K562 (cell line): ENCODE measurements around the gene TALDO1. TPM values are rescaled to one million over a fixed set of nuclear protein-coding genes. Genes with fewer than 3 reads are reported as not detected.
A peak's percentile ranks its signal among the peaks of the same experiment; 100 is the strongest.

ENCODE experiments used
- ATF1 ChIP-seq, 2 experiments: fragments of 450-650 bp in 1 of 2; IDR thresholded peaks; 2 replicates each; pipeline ENCODE4 v1.6.1; 2016; ENCODE audit warnings: missing compliant biosample characterization in 1 of 2, missing genetic modification characterization in 1 of 2
- BCOR ChIP-seq: fragments of 450-650 bp; IDR thresholded peaks from 2 replicates; pipeline ENCODE4 v1.6.1; 2016
- BRCA1 ChIP-seq, 2 experiments: fragments of 450-650 bp in 1 of 2; sonication (generic) in 1 of 2; formaldehyde crosslinking in 1 of 2; IDR thresholded peaks; 2 replicates each; pipeline versions ENCODE4 v1.5.0 to v1.6.1; 2017 to 2020; ENCODE audit warnings: mild to moderate bottlenecking in 1 of 2, missing genetic modification reagents in 1 of 2
- CXXC5 ChIP-seq: fragments of 250-450 bp; sonication (Bioruptor Pico); IDR thresholded peaks from 2 replicates; pipeline ENCODE4 v1.8.0; 2022; ENCODE audit warnings: inconsistent platforms, mild to moderate bottlenecking, moderate library complexity
- FOXK1 ChIP-seq: sonication (generic); formaldehyde crosslinking; IDR thresholded peaks from 2 replicates; pipeline ENCODE4 v1.8.0; 2022; ENCODE audit warnings: missing genetic modification reagents, mild to moderate bottlenecking, borderline replicate concordance
- NFRKB ChIP-seq: fragments of 450-650 bp; IDR thresholded peaks from 2 replicates; pipeline ENCODE4 v1.6.1; 2016; ENCODE audit warnings: low read depth
- NFXL1 ChIP-seq: fragments of 450-650 bp; formaldehyde crosslinking; IDR thresholded peaks from 2 replicates; pipeline ENCODE4 v1.4.0; 2021; ENCODE audit warnings: mild to moderate bottlenecking
- NR1H2 ChIP-seq: sonication (generic); formaldehyde crosslinking; IDR thresholded peaks from 2 replicates; pipeline ENCODE4 v1.4.0; 2020; ENCODE audit warnings: mild to moderate bottlenecking, missing genetic modification reagents
- PTBP1 ChIP-seq: fragments of 200-400 bp; formaldehyde crosslinking; IDR thresholded peaks from 2 replicates; pipeline ENCODE4 v1.6.1; 2017; ENCODE audit warnings: low read depth, low read length
- polyA plus RNA-seq, 8 experiments: library from polyadenylated mRNA; depleted of rRNA in 4 of 8; stranded (reverse) in 5 of 8; unstranded in 3 of 8; fragments of >200 nt; fragmentation: Nextera tagmentation in 2 of 8; fragmentation: Illumina TruSeq in 1 of 8; extraction: Ambion mirVana in 2 of 8; extraction: Trizol in 1 of 8; gene quantifications; 2 replicates each; pipeline versions ENCODE4 v1.2.1 to v1.2.3, GENCODE V29; 2011 to 2014; ENCODE audit warnings: inconsistent platforms in 1 of 8, missing spikeins in 1 of 8
- total RNA-seq, 7 experiments: library from RNA; depleted of rRNA in 6 of 7; stranded (reverse); fragments of >200 nt in 6 of 7; fragmentation: Illumina TruSeq in 2 of 7; extraction: Trizol in 2 of 7; gene quantifications; 2 replicates each; pipeline versions ENCODE4 v1.2.1 to v1.2.3, GENCODE V29; 2011 to 2021; ENCODE audit warnings: low replicate concordance in 1 of 7
- TF ChIP-seq, protein P1 (sequence below), 2 experiments: fragments of 450-650 bp in 1 of 2; sonication (generic) in 1 of 2; formaldehyde crosslinking in 1 of 2; IDR thresholded peaks in 1 of 2; conservative IDR thresholded peaks in 1 of 2; 2 replicates each; pipeline versions ENCODE4 v1.6.1 to v1.8.1; 2016 to 2023; ENCODE audit warnings: mild to moderate bottlenecking in 2 of 2, moderate library complexity in 2 of 2, inconsistent platforms in 1 of 2, missing genetic modification reagents in 1 of 2
- TF ChIP-seq, protein P2 (sequence below), 2 experiments: fragments of 450-650 bp; formaldehyde crosslinking in 1 of 2; IDR thresholded peaks; 2 replicates each; pipeline versions ENCODE4 v1.4.0 to v1.6.1; 2014 to 2020; ENCODE audit warnings: mild to moderate bottlenecking in 2 of 2, borderline replicate concordance in 1 of 2, low read depth in 1 of 2
- TF ChIP-seq, protein P3 (sequence below): fragments of 450-650 bp; IDR thresholded peaks from 2 replicates; pipeline ENCODE4 v1.6.1; 2017; ENCODE audit warnings: mild to moderate bottlenecking, moderate library complexity
- TF ChIP-seq, protein P4 (sequence below): sonication (generic); formaldehyde crosslinking; IDR thresholded peaks from 2 replicates; pipeline ENCODE4 v1.8.1; 2023; ENCODE audit warnings: mild to moderate bottlenecking, missing genetic modification reagents

TALDO1 gene
- total and polyA plus RNA-seq, 9 of the 15 experiments (the other 6 are each of a cell fraction or from before 2014, with no cell fraction given): 260 to 541 (median 441) TPM

DNA sequence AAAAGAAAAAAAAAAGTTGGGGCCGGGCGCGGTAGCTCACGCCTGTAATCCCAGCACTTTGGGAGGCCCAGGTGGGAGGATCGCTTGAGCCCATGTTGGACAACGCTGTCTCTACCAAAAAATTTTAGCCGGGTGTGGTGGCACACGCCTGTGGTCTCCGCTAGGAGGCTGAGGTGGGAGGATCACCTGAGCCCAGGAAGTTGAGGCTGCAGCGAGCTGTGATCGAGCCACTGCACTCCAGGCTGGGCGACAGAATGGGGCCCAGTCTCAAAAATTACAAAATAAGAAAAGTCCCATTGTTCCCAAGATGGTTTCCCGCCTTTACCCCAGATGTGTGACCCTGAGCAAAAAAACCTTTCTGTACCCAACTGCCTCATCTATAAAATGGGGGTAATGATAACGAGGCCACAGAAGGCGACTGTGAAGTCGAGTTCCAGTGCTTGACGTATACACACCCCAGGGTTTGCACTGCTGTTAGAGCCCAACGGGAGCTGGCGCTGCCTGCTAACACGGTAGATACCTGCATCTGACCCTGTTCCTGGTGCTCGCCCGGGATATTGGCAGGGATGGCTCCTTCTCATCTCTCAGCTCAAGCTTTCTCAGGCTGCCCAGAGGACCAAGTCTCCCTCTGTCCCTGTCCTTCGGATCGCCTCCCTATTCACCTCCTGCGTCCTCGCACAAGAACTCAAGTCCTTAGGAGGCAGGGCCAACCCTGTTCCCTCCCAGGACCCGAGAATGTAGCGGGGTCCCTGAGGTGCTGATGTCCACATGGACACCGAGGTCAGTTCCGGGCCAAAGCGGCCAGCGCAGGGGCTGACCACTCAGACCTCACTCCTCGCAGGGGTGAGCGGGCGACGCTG, 61.4 kb downstream of the TALDO1 start (continued):
- TF ChIP-seq, protein P1, sequence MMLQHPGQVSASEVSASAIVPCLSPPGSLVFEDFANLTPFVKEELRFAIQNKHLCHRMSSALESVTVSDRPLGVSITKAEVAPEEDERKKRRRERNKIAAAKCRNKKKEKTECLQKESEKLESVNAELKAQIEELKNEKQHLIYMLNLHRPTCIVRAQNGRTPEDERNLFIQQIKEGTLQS (IDR thresholded peaks at IDR 0.05): no peak
- TF ChIP-seq, protein P1 (CRISPR knock-in tag; conservative IDR thresholded peaks at IDR 0.05): peak; percentile 79
- 0 out of 2 replicates have a peak, but pooled peaks have one; percentile 56 for TF ChIP-seq FOXK1 (CRISPR knock-in tag)
- no peak; the same call in none of the 2 replicates for TF ChIP-seq NR1H2 (CRISPR knock-in tag)
- TF ChIP-seq, protein P2, sequence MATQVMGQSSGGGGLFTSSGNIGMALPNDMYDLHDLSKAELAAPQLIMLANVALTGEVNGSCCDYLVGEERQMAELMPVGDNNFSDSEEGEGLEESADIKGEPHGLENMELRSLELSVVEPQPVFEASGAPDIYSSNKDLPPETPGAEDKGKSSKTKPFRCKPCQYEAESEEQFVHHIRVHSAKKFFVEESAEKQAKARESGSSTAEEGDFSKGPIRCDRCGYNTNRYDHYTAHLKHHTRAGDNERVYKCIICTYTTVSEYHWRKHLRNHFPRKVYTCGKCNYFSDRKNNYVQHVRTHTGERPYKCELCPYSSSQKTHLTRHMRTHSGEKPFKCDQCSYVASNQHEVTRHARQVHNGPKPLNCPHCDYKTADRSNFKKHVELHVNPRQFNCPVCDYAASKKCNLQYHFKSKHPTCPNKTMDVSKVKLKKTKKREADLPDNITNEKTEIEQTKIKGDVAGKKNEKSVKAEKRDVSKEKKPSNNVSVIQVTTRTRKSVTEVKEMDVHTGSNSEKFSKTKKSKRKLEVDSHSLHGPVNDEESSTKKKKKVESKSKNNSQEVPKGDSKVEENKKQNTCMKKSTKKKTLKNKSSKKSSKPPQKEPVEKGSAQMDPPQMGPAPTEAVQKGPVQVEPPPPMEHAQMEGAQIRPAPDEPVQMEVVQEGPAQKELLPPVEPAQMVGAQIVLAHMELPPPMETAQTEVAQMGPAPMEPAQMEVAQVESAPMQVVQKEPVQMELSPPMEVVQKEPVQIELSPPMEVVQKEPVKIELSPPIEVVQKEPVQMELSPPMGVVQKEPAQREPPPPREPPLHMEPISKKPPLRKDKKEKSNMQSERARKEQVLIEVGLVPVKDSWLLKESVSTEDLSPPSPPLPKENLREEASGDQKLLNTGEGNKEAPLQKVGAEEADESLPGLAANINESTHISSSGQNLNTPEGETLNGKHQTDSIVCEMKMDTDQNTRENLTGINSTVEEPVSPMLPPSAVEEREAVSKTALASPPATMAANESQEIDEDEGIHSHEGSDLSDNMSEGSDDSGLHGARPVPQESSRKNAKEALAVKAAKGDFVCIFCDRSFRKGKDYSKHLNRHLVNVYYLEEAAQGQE (IDR thresholded peaks at IDR 0.05; ENCODE audit: borderline replicate concordance): peak; percentile 83
- TF ChIP-seq, protein P2 (CRISPR knock-in tag; IDR thresholded peaks at IDR 0.05; ENCODE audit: low read depth): no peak
- TF ChIP-seq NFXL1 (CRISPR knock-in tag): no peak
- 0 out of 2 replicates have a peak, but pooled peaks have one; percentile 28 for TF ChIP-seq PTBP1
- no peak for TF ChIP-seq BRCA1 (IDR thresholded peaks at IDR 0.05)
- TF ChIP-seq BRCA1 (CRISPR knock-in tag; IDR thresholded peaks at IDR 0.05): peak; percentile 74; the same call in 1 of the 2 replicates
- TF ChIP-seq, protein P3, sequence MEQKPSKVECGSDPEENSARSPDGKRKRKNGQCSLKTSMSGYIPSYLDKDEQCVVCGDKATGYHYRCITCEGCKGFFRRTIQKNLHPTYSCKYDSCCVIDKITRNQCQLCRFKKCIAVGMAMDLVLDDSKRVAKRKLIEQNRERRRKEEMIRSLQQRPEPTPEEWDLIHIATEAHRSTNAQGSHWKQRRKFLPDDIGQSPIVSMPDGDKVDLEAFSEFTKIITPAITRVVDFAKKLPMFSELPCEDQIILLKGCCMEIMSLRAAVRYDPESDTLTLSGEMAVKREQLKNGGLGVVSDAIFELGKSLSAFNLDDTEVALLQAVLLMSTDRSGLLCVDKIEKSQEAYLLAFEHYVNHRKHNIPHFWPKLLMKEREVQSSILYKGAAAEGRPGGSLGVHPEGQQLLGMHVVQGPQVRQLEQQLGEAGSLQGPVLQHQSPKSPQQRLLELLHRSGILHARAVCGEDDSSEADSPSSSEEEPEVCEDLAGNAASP: no peak
- TF ChIP-seq BCOR: peak; percentile 50; the same call in 1 of the 2 replicates
- TF ChIP-seq NFRKB: 0 out of 2 replicates have a peak, but pooled peaks have one; percentile 21
- TF ChIP-seq, protein P4, sequence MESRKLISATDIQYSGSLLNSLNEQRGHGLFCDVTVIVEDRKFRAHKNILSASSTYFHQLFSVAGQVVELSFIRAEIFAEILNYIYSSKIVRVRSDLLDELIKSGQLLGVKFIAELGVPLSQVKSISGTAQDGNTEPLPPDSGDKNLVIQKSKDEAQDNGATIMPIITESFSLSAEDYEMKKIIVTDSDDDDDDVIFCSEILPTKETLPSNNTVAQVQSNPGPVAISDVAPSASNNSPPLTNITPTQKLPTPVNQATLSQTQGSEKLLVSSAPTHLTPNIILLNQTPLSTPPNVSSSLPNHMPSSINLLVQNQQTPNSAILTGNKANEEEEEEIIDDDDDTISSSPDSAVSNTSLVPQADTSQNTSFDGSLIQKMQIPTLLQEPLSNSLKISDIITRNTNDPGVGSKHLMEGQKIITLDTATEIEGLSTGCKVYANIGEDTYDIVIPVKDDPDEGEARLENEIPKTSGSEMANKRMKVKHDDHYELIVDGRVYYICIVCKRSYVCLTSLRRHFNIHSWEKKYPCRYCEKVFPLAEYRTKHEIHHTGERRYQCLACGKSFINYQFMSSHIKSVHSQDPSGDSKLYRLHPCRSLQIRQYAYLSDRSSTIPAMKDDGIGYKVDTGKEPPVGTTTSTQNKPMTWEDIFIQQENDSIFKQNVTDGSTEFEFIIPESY (CRISPR knock-in tag): no peak
- TF ChIP-seq ATF1 (CRISPR knock-in tag; IDR thresholded peaks at IDR 0.05): no peak
- no peak for TF ChIP-seq ATF1 (tag; IDR thresholded peaks at IDR 0.05)
- TF ChIP-seq CXXC5 (CRISPR knock-in tag): peak; percentile 39; the same call in 1 of the 2 replicates
